ENCODE data around the gene ZSWIM9.

GRCh38 chr19:48244281-48244680 lies 73.8 kb downstream of the ZSWIM9 start:
- no peak for TF ChIP-seq POLR2AphosphoS5 (IDR thresholded peaks at IDR 0.05; ENCODE audit: low read depth, low read length)
- TF ChIP-seq TAF1 (IDR thresholded peaks at IDR 0.05; ENCODE audit: borderline replicate concordance, insufficient read depth, low read length), result no peak
- TF ChIP-seq REST (IDR thresholded peaks at IDR 0.05; ENCODE audit: insufficient read depth in 1 of 2, low read depth in 2 of 2, low read length in 2 of 2), result no peak
- no peak for TF ChIP-seq SIN3A (IDR thresholded peaks at IDR 0.05; ENCODE audit: borderline replicate concordance, insufficient read depth, low read length)

Data from PFSK-1 (cell line).